ENCODE data around the gene MED4.

DNA sequence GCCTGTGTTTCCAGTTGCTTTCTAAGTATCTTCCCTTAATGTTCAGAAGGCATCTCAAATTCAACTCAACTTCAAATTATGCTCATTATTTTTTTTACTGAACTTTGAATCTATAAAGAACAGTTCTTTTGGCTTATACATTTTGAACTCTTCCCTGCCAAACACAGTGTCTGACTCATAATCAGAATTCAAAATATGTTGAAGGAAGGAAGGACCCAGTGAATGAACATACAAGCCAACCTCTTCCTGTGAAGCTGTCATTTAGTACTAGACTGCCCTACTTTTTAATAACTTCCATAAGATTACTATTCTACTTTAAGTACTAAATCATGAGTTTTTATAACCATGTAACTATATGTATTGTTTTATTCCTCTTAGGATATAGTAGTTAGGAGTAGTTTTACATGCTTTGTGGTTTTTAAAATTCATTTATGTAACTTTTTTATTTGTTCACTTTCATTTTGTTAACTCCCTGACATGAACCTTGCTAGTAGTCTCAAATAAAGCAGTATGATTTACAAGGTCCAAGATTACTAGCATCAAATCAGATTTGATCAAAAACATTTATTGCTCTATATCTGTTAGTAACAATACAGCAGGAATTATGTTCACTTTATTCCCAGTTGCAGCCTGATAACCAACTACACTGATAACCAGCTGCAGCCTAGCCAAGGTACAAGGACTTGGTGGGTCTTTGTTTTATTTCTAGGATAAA is 51.0 kb downstream of the MED4 start:
- TF ChIP-seq, protein P1, sequence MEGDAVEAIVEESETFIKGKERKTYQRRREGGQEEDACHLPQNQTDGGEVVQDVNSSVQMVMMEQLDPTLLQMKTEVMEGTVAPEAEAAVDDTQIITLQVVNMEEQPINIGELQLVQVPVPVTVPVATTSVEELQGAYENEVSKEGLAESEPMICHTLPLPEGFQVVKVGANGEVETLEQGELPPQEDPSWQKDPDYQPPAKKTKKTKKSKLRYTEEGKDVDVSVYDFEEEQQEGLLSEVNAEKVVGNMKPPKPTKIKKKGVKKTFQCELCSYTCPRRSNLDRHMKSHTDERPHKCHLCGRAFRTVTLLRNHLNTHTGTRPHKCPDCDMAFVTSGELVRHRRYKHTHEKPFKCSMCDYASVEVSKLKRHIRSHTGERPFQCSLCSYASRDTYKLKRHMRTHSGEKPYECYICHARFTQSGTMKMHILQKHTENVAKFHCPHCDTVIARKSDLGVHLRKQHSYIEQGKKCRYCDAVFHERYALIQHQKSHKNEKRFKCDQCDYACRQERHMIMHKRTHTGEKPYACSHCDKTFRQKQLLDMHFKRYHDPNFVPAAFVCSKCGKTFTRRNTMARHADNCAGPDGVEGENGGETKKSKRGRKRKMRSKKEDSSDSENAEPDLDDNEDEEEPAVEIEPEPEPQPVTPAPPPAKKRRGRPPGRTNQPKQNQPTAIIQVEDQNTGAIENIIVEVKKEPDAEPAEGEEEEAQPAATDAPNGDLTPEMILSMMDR (IDR thresholded peaks at IDR 0.05): no peak
- no peak for TF ChIP-seq EZH2 (IDR thresholded peaks at IDR 0.05; ENCODE audit: borderline replicate concordance, insufficient read depth, low read depth, low read length, poor library complexity, severe bottlenecking)
